ENCODE data around the gene RNF144A. TPM values are rescaled to one million over a fixed set of nuclear protein-coding genes. Genes with fewer than 3 reads are reported as not detected.

The RNF144A gene
- total RNA-seq, 4 donors from 2014 or later, result 9.1 to 16.5 (median 13.9) TPM

DNA sequence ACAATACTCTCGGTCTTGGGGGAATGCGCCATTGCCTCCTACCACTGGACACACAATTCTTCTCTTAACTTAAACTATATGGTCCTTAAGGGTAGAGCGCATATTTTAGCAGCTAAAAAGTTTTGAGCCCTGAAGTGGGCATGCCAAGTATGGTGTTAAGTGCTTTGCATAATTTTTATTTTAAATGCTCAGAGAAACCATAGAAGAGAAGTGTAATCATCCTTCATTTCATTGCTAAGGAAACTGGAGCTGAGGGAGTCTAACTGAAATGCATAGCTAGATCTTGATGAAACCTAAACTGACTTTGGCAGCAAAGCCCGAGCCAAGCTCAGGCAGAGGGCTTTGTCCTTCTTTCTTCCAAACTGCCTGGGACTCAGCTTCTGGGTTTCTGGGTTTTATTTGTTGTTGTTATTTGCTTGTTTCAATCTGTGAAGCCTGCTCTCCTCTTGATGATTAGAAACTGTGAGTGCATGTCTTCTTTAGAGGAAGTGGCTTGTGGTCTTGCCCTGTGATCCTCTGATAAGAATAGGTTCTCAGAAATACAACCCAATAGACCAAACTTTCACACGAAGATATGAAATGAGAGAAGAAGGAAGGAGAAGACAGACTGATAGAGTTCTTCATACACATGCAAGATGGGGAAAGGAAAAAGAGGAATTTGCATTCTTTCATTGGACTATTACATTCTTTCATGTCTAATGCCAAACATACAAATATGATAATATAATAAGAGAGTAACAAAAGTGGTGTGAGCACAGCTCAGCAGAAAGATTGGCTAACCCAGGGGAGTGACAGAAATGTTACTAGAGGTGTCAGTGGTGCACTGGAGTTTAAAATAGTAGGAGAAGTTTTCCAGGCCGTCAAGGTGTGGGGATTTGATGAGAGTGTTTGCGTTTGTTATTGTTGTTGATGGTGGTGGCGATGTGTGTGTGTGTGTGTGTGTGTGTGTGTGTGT, 7.5 kb upstream of the RNF144A start:
- DNase-seq, result peak in 1 of 3 donors; percentile 72
- Histone ChIP-seq H3K4me1 (peaks cover 0 to 6% (median 2%) of the 10 kb centered on the region in 4 donors), H3K4me3 (no peak overlapping the region), H3K9me3 (no peaks in the 10 kb centered on the region), H3K27ac (peak overlapping the region in 3 of 4 donors; percentile 44 to 57 (median 45)), H3K36me3 (no peaks in the 10 kb centered on the region), H3K27me3 (no peaks in the 10 kb centered on the region)
- no peak for TF ChIP-seq POLR2A (IDR thresholded peaks at IDR 0.05)
- TF ChIP-seq, protein P1, sequence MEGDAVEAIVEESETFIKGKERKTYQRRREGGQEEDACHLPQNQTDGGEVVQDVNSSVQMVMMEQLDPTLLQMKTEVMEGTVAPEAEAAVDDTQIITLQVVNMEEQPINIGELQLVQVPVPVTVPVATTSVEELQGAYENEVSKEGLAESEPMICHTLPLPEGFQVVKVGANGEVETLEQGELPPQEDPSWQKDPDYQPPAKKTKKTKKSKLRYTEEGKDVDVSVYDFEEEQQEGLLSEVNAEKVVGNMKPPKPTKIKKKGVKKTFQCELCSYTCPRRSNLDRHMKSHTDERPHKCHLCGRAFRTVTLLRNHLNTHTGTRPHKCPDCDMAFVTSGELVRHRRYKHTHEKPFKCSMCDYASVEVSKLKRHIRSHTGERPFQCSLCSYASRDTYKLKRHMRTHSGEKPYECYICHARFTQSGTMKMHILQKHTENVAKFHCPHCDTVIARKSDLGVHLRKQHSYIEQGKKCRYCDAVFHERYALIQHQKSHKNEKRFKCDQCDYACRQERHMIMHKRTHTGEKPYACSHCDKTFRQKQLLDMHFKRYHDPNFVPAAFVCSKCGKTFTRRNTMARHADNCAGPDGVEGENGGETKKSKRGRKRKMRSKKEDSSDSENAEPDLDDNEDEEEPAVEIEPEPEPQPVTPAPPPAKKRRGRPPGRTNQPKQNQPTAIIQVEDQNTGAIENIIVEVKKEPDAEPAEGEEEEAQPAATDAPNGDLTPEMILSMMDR (IDR thresholded peaks at IDR 0.05), result no peak

DNA sequence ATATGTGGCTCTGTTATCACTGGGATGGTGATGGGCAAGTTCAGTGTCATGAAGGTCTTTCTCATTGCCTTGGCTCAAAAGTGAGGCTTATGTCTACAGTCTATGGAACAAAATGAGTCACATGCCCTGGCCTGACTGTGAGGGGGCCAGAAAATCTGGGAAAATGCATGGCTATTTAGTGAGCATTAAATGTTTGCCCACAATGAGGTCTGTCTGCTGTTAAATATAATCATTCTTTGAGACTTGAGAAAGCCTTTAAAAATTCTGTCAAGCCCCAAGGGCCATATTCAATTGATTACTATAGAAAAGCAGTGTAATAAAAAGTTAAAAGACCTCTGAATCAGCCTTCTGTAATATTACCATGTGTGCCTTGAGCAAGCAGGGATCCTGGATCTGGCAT, 5.5 kb upstream of the RNF144A start:
- no peaks in the 10 kb centered on the region for H3K27me3 ChIP-seq
- no peaks in the 10 kb centered on the region for H3K9me3 ChIP-seq
- H3K27ac ChIP-seq, result peak overlapping the region in 1 of 4 donors; percentile 5
- no peak overlapping the region for H3K4me3 ChIP-seq
- no peak for TF ChIP-seq POLR2A (IDR thresholded peaks at IDR 0.05)
- TF ChIP-seq, protein P1 (IDR thresholded peaks at IDR 0.05), result no peak
- no peaks in the 10 kb centered on the region for H3K36me3 ChIP-seq
- DNase-seq, result no peak
- peaks cover 0 to 6% (median 3%) of the 10 kb centered on the region in 4 donors for H3K4me1 ChIP-seq

DNA sequence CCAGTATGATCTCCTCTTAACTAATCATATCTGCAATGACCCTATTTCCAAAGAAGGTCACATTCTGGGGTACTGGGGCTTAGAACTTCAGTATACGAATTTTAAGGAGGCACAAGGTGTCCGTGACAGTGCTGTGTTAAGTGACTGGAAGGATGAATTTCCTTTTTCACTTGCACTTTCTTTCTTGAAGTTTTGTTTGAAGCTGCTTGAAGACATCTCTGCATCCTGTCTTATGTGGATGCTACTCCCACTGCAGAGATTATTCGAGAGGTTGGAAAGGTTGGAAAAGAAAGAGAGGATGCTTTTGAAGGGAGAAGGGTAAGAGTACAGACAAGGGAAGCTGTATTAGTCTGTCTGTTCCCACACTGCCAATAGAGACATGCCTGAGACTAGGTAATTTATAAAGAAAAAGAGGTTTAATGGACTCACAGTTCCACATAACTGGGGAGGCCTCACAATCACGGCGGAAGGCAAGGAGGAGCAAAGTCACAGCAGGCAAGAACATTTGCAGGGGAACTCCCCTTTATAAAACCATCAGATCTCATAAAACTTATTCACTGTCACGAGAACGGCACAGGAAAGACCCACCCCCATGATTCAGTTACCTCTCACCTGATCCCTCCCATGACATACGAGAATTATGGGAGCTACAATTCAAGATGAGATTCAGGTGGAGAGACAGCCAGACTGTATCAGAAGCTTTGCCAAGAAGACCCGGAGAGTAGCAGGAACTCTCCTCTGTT, 3.6 kb upstream of the RNF144A start:
- Histone ChIP-seq H3K27ac (peak overlapping the region in 1 of 4 donors; percentile 27), H3K36me3 (no peaks in the 10 kb centered on the region), H3K4me1 (peaks cover 0 to 10% (median 6%) of the 10 kb centered on the region in 4 donors), H3K4me3 (no peak overlapping the region), H3K9me3 (no peaks in the 10 kb centered on the region), H3K27me3 (no peaks in the 10 kb centered on the region)
- no peak for DNase-seq
- TF ChIP-seq, protein P1 (IDR thresholded peaks at IDR 0.05), result no peak
- no peak for TF ChIP-seq POLR2A (IDR thresholded peaks at IDR 0.05)

DNA sequence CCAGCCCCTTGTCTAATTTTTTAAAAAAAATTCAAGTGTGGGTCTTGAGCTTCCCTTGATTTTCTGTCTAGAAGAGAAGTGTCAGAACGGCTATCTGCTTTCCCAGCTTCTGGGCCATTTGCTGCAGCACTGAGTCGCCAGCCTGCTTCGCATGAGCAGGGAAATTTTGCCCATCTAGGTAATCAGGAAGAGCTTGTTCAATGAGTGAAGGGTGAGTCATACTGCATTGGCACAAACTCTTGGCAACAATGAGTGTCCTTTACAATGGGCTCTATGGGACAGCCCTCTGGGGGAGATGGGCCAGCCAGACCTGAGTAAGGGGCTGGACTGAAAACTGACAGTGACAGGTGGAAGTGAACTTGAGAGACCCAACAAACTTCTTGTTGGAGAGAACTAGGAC, 2.4 kb upstream of the RNF144A start:
- DNase-seq, result no peak
- Histone ChIP-seq H3K36me3 (no peaks in the 10 kb centered on the region), H3K9me3 (peaks cover 0 to 3% (median 0%) of the 10 kb centered on the region in 4 donors), H3K27ac (no peak overlapping the region), H3K4me3 (no peak overlapping the region), H3K27me3 (no peaks in the 10 kb centered on the region), H3K4me1 (peaks cover 0 to 10% (median 6%) of the 10 kb centered on the region in 4 donors)
- no peak for TF ChIP-seq POLR2A (IDR thresholded peaks at IDR 0.05)
- TF ChIP-seq, protein P1 (IDR thresholded peaks at IDR 0.05), result no peak

DNA sequence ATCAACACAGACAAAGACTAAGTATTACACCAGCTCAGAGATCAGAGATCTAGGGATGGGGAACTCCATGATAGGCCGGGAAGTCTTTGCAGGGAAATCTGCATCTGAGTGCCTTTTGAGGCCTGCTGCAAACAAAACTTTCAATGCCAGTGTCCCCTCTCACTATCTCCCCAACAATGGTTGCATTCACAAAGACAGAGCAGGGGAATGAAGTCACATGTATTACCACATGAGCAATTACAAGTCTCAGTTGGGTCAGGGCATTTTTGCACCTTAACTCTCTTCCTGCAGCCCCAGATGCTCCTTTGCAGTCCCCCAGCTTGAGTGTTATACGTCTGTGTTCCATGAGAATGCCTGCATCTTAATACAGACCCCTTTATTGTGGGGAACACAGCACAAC, 1.8 kb upstream of the RNF144A start:
- DNase-seq, result no peak
- peaks cover 0 to 3% (median 0%) of the 10 kb centered on the region in 4 donors for H3K9me3 ChIP-seq
- no peak overlapping the region for H3K4me3 ChIP-seq
- no peak overlapping the region for H3K27ac ChIP-seq
- H3K27me3 ChIP-seq, result no peaks in the 10 kb centered on the region
- H3K4me1 ChIP-seq, result peaks cover 0 to 10% (median 3%) of the 10 kb centered on the region in 4 donors
- no peak for TF ChIP-seq POLR2A (IDR thresholded peaks at IDR 0.05)
- TF ChIP-seq, protein P1 (IDR thresholded peaks at IDR 0.05), result no peak
- no peaks in the 10 kb centered on the region for H3K36me3 ChIP-seq

All from Peyer's patch (tissue), 4 donors.